Caco-2 (cell line): ENCODE results near the gene IL10RB. TPM values are rescaled to one million over a fixed set of nuclear protein-coding genes. Genes with fewer than 3 reads are reported as not detected.

Source experiments
- BruUV-seq: library from RNA; stranded (reverse); fragments of 400-500 nt; replicated peaks from 2 replicates; lab custom pipeline; 2021; lab: Mats Ljungman, UMichigan
- CTCF ChIA-PET: fragments of 300-600 bp; sonication (Branson Sonifier 250); formaldehyde crosslinking; loops from one replicate; lab custom pipeline; 2022; ENCODE audit warnings: antibody characterized with exemption; lab: Charles Lee
- POLR2A ChIA-PET: fragments of 300-600 bp; sonication (Branson Sonifier 250); formaldehyde crosslinking; loops from one replicate; lab custom pipeline; 2022; ENCODE audit warnings: antibody characterized with exemption; lab: Charles Lee
- DNase-seq, 2 experiments: peaks; one replicate each; pipeline versions ENCODE4 v3.0.0 to v3.0.0-alpha.2; 2020 to 2022
- H3K27me3 ChIP-seq: replicated peaks from 2 replicates; pipeline ENCODE4 v1.6.0; 2011; ENCODE audit warnings: low read length; ENCODE audit not compliant: control insufficient read depth, insufficient read depth
- H3K36me3 ChIP-seq: 2 replicates; pipeline ENCODE4 v1.5.1; 2011; ENCODE audit warnings: low read length; ENCODE audit not compliant: control insufficient read depth, insufficient read depth
- H3K4me1 ChIP-seq: fragments of 250-450 bp; sonication (Bioruptor Pico); 2 replicates; pipeline ENCODE4 v1.5.1; 2020; ENCODE audit warnings: mild to moderate bottlenecking
- H3K4me3 ChIP-seq: 2 replicates; pipeline ENCODE4 v1.5.1; 2011; ENCODE audit warnings: low read depth, mild to moderate bottlenecking, control low read depth, low read length
- H3K9me3 ChIP-seq: fragments of 250-450 bp; sonication (Bioruptor Pico); 2 replicates; pipeline ENCODE4 v1.5.1; 2020; ENCODE audit warnings: mild to moderate bottlenecking, moderate library complexity
- H3K27ac Mint-ChIP-seq: one replicate; pipeline ENCODE4 v1.8.0; 2022; ENCODE audit warnings: mixed read lengths; ENCODE audit not compliant: unreplicated experiment
- H3K27me3 Mint-ChIP-seq: one replicate; pipeline ENCODE4 v1.8.0; 2022; ENCODE audit warnings: mixed read lengths; ENCODE audit not compliant: insufficient read depth, unreplicated experiment
- H3K36me3 Mint-ChIP-seq: one replicate; pipeline ENCODE4 v1.8.0; 2022; ENCODE audit warnings: mild to moderate bottlenecking, mixed read lengths; ENCODE audit not compliant: insufficient read depth, unreplicated experiment
- H3K4me1 Mint-ChIP-seq: one replicate; pipeline ENCODE4 v1.8.0; 2022; ENCODE audit warnings: low read depth, mixed read lengths; ENCODE audit not compliant: unreplicated experiment
- H3K4me3 Mint-ChIP-seq: one replicate; pipeline ENCODE4 v1.8.0; 2022; ENCODE audit warnings: mild to moderate bottlenecking, moderate library complexity, mixed read lengths; ENCODE audit not compliant: unreplicated experiment
- H3K9me3 Mint-ChIP-seq: one replicate; pipeline ENCODE4 v1.8.0; 2022; ENCODE audit warnings: mixed read lengths; ENCODE audit not compliant: unreplicated experiment
- intact Hi-C: fragments of 100-400 bp; cut with micrococcal nuclease; formaldehyde crosslinking; loops from one replicate; pipeline ENCODE4 v1.10.0; 2022; ENCODE audit not compliant: unreplicated experiment
- total RNA-seq: library from RNA; stranded (reverse); gene quantifications from 2 replicates; pipeline ENCODE4 v1.2.3, GENCODE V29; 2022
- TF ChIP-seq, protein P1 (sequence below), 2 experiments: fragments of 200-600 bp in 1 of 2; IDR thresholded peaks; 1 replicate in 1 of 2; 2 replicates in 1 of 2; pipeline versions ENCODE4 v1.5.1 to v1.8.0; 2011 to 2022; ENCODE audit warnings: antibody characterized with exemption in 1 of 2, control low read depth in 1 of 2, inconsistent platforms in 1 of 2, low read depth in 1 of 2, low read length in 1 of 2, mild to moderate bottlenecking in 1 of 2, moderate library complexity in 1 of 2; ENCODE audit not compliant: insufficient read depth in 1 of 2, severe bottlenecking in 1 of 2, unreplicated experiment in 1 of 2

IL10RB gene
- total RNA-seq, 1 experiment from 2014 or later, result 13.1 TPM

DNA sequence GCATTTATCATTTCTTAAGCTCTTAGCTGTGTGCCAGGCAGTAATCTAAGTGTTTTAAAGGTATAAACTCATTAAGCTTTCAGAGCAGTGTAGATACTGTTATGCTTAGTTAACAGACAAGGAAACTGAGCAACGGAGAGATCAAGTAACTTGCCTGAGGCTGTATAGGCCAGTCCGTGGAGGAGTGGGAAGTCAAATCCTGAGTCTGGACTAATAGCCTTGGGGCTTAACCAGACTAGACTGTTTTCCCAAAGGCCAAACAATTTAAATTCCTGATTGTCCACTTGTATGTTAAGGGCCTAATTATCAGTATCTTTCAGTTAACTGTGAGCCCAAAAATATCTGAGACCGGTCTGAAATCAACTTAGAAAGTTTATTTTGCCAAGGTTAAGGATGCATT is 61.2 kb downstream of the IL10RB start:
- TF ChIP-seq, protein P1, sequence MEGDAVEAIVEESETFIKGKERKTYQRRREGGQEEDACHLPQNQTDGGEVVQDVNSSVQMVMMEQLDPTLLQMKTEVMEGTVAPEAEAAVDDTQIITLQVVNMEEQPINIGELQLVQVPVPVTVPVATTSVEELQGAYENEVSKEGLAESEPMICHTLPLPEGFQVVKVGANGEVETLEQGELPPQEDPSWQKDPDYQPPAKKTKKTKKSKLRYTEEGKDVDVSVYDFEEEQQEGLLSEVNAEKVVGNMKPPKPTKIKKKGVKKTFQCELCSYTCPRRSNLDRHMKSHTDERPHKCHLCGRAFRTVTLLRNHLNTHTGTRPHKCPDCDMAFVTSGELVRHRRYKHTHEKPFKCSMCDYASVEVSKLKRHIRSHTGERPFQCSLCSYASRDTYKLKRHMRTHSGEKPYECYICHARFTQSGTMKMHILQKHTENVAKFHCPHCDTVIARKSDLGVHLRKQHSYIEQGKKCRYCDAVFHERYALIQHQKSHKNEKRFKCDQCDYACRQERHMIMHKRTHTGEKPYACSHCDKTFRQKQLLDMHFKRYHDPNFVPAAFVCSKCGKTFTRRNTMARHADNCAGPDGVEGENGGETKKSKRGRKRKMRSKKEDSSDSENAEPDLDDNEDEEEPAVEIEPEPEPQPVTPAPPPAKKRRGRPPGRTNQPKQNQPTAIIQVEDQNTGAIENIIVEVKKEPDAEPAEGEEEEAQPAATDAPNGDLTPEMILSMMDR (IDR thresholded peaks at IDR 0.05; ENCODE audit: insufficient read depth in 1 of 2, low read depth in 1 of 2, low read length in 1 of 2, severe bottlenecking in 1 of 2, unreplicated experiment in 1 of 2), result no peak
- no peaks in the 10 kb centered on the region for H3K27me3 ChIP-seq
- Mint-ChIP-seq H3K27me3 (no peaks in the 10 kb centered on the region), H3K9me3 (peaks cover 4% of the 10 kb centered on the region), H3K36me3 (peaks cover 4% of the 10 kb centered on the region), H3K27ac (no peak overlapping the region), H3K4me3 (no peak overlapping the region), H3K4me1 (no peaks in the 10 kb centered on the region)
- H3K4me3 ChIP-seq, result no peak overlapping the region
- intact Hi-C loops, result loop anchor here (10.0 kb wide), 1 partner anchor 63 kb away; the partner anchor contains the start of gene IL10RB
- POLR2A ChIA-PET, result no interaction called here
- CTCF ChIA-PET, result no interaction called here
- H3K4me1 ChIP-seq, result no peaks in the 10 kb centered on the region
- H3K36me3 ChIP-seq, result peaks cover 3% of the 10 kb centered on the region
- H3K9me3 ChIP-seq, result peaks cover 2% of the 10 kb centered on the region; the same call in 1 of the 2 replicates
- no peak for DNase-seq
- BruUV-seq, result no TSS peak

DNA sequence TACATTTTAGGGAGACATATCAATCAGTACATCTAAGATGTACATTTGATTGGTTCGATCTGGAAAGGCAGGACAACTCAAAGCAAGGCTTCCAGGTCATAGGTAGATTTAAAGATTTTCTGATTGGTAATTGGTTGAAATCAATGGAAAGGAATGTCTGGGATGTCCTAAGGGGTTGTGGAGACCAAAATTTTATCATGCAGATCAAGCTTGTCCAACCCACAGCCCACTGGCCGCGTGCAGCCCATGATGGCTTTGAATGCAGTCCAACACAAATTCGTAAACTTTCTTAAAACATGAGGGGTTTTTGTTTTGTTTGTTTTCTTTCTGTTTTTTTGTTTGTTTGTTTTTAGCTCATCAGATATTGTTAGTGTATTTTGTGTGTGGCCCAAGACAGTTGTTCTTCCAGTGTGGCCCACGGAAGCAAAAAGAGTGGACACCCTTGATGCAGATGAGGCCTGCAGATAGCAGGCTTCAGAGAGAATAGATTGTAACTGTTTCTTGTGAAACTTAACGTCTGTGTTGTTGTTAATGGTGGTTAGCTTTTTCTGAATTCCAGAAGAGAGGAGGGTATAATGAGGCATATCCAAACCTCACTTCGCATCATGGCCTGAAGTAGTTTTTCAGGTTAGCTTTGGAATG is 61.7 kb downstream of the IL10RB start:
- H3K27ac Mint-ChIP-seq, result no peak overlapping the region
- H3K4me3 Mint-ChIP-seq, result no peak overlapping the region
- POLR2A ChIA-PET, result no interaction called here
- no peaks in the 10 kb centered on the region for H3K27me3 ChIP-seq
- TF ChIP-seq, protein P1 (IDR thresholded peaks at IDR 0.05; ENCODE audit: insufficient read depth in 1 of 2, low read depth in 1 of 2, low read length in 1 of 2, severe bottlenecking in 1 of 2, unreplicated experiment in 1 of 2), result no peak
- peaks cover 3% of the 10 kb centered on the region for H3K36me3 ChIP-seq
- H3K9me3 Mint-ChIP-seq, result peaks cover 10% of the 10 kb centered on the region
- intact Hi-C loops, result loop anchor here (10.0 kb wide), 1 partner anchor 63 kb away; the partner anchor contains the start of gene IL10RB
- H3K27me3 Mint-ChIP-seq, result no peaks in the 10 kb centered on the region
- BruUV-seq, result no TSS peak
- no peak overlapping the region for H3K4me3 ChIP-seq
- no peaks in the 10 kb centered on the region for H3K4me1 Mint-ChIP-seq
- CTCF ChIA-PET, result no interaction called here
- H3K4me1 ChIP-seq, result no peaks in the 10 kb centered on the region
- H3K36me3 Mint-ChIP-seq, result peaks cover 5% of the 10 kb centered on the region
- no peak for DNase-seq
- peaks cover 7% of the 10 kb centered on the region; the same call in 1 of the 2 replicates for H3K9me3 ChIP-seq

DNA sequence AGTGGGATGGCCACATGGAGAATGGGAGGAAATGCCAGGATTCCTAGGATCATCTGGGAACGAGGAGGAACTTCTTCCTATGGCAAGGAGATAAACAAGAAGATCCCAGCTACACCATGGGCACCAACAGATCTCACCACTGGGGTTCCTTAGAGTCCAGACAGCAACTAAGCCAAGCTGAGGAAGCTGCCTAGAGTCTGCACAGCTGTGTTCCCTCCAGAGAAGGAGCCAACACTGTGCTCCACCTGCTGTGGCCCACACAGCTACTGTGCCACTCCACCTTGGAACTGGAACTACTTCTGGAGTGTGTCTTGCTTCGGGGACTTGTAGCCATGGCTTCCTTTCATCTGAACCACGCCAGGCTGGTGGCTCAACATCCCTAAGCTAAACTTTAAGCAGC is 64.6 kb downstream of the IL10RB start:
- H3K36me3 Mint-ChIP-seq, result peaks cover 5% of the 10 kb centered on the region
- Histone ChIP-seq H3K27me3 (no peaks in the 10 kb centered on the region), H3K9me3 (peaks cover 10% of the 10 kb centered on the region; the same call in 1 of the 2 replicates), H3K4me1 (no peaks in the 10 kb centered on the region), H3K4me3 (no peak overlapping the region), H3K36me3 (peaks cover 3% of the 10 kb centered on the region)
- no peaks in the 10 kb centered on the region for H3K4me1 Mint-ChIP-seq
- TF ChIP-seq, protein P1 (IDR thresholded peaks at IDR 0.05; ENCODE audit: insufficient read depth in 1 of 2, low read depth in 1 of 2, low read length in 1 of 2, severe bottlenecking in 1 of 2, unreplicated experiment in 1 of 2), result no peak
- CTCF ChIA-PET, result interaction anchor here (1.4 kb wide), 1 partner anchor 31 kb away, joined by 4 read pairs; no protein-coding TSS in a partner anchor
- POLR2A ChIA-PET, result no interaction called here
- peaks cover 18% of the 10 kb centered on the region for H3K9me3 Mint-ChIP-seq
- no peak overlapping the region for H3K4me3 Mint-ChIP-seq
- no peaks in the 10 kb centered on the region for H3K27me3 Mint-ChIP-seq
- H3K27ac Mint-ChIP-seq, result no peak overlapping the region
- DNase-seq, result no peak
- intact Hi-C loops, result no loop called here
- no TSS peak for BruUV-seq
